Stomach (tissue), 19 donors: ENCODE results near the gene GIMD1. TPM values are rescaled to one million over a fixed set of nuclear protein-coding genes. Genes with fewer than 3 reads are reported as not detected.
"Not testable (repeated sequence)": the region's sequence is repeated elsewhere in the genome, so short reads cannot be mapped to it uniquely, and the experiment has no call there.

Experiments
- DNase-seq, 2 donors: peaks; one replicate each; pipeline versions ENCODE4 v3.0.0 to v3.0.0-alpha.2; 2013 to 2019
- H3K27ac ChIP-seq, 5 donors: fragments of 200-600 bp in 4 of 5; sonication (generic) in 4 of 5; one replicate each; pipeline ENCODE4 v1.5.1; 2013 to 2019; ENCODE audit warnings: mild to moderate bottlenecking in 1 of 5, moderate library complexity in 1 of 5
- H3K27me3 ChIP-seq, 3 donors: fragments of 200-600 bp; sonication (generic); one replicate each; pipeline ENCODE4 v1.5.1; 2017 to 2019; ENCODE audit warnings: mixed run types in 1 of 3
- H3K36me3 ChIP-seq, 4 donors: fragments of 200-600 bp; sonication (generic); 1 replicate in 3 of 4; 2 replicates in 1 of 4; pipeline ENCODE4 v1.5.1; 2016 to 2019
- H3K4me1 ChIP-seq, 4 donors: fragments of 200-600 bp; sonication (generic); one replicate each; pipeline ENCODE4 v1.5.1; 2016 to 2019
- H3K4me3 ChIP-seq, 4 donors: fragments of 200-600 bp; sonication (generic) in 3 of 4; one replicate each; pipeline ENCODE4 v1.5.1; 2016 to 2019; ENCODE audit warnings: mild to moderate bottlenecking in 1 of 4
- H3K9me3 ChIP-seq, 4 donors: fragments of 200-600 bp; sonication (generic); one replicate each; pipeline ENCODE4 v1.5.1; 2016 to 2019
- CTCF ChIP-seq, 7 experiments: fragments of 450-650 bp in 4 of 7; fragments of 200-600 bp in 3 of 7; sonication (generic) in 3 of 7; IDR thresholded peaks; one replicate each; pipeline ENCODE4 v1.5.1; 2016 to 2019; ENCODE audit warnings: antibody characterized with exemption in 7 of 7, control low read depth in 2 of 7, mild to moderate bottlenecking in 1 of 7
- EP300 ChIP-seq: sonication (generic); formaldehyde crosslinking; IDR thresholded peaks from one replicate; pipeline ENCODE4 v1.6.1; 2017; ENCODE audit warnings: antibody characterized with exemption
- POLR2A ChIP-seq, 4 donors: fragments of 450-650 bp; IDR thresholded peaks; one replicate each; pipeline ENCODE4 v1.6.1; 2016; ENCODE audit warnings: antibody characterized with exemption in 4 of 4, control low read depth in 2 of 4, mild to moderate bottlenecking in 1 of 4, moderate library complexity in 1 of 4
- POLR2AphosphoS5 ChIP-seq, 3 donors: sonication (generic); formaldehyde crosslinking; IDR thresholded peaks; one replicate each; pipeline ENCODE4 v1.6.1; 2016; ENCODE audit warnings: antibody characterized with exemption in 3 of 3
- WGBS, 5 donors: extraction: QIAGEN DNeasy Blood & Tissue Kit in 3 of 5; methylation state at CpG; one replicate each; pipeline versions ENCODE4 v1.1.5 to v1.1.7; 2013 to 2018; 5-methylcytosine and 5-hydroxymethylcytosine counted together
- intact Hi-C: fragments of 100-400 bp; cut with DNase I; formaldehyde crosslinking; loops from one replicate; pipeline ENCODE4 v1.15.1; 2023; ENCODE audit warnings: low total_unique reads
- long read RNA-seq, 10 donors: transcript quantifications; one replicate each; lab custom pipeline, GENCODE V29; 2026
- polyA plus RNA-seq, 3 donors: library from polyadenylated mRNA; stranded (reverse); fragments of 200-250 nt; gene quantifications; one replicate each; pipeline ENCODE4 v1.2.3, GENCODE V29; 2013
- total RNA-seq, 5 donors: library from RNA; depleted of rRNA; stranded (reverse); fragments of >200 nt; gene quantifications; one replicate each; pipeline versions ENCODE4 v1.1.0 to v1.2.3, GENCODE V29; 2014 to 2016
- donor health status: healthy with polysubstance abuse.
- donor health status: Bipolar disorder and iron deficiency.
- donor health status: healthy.

Gene GIMD1
- total RNA-seq (not detected), polyA plus RNA-seq (not detected)
- long read RNA-seq, donor 1 = 0 reads
- long read RNA-seq, donor 2 = 0 reads
- long read RNA-seq, donor 3 = 0 reads
- long read RNA-seq, donor 4 = 0 reads
- long read RNA-seq, donor 5 = 0 reads
- long read RNA-seq, donor 6 = 0 reads
- long read RNA-seq, donor 7 = 0 reads
- long read RNA-seq, donor 8 = 0 reads
- long read RNA-seq, donor 9 = 0 reads
- long read RNA-seq, donor 10 = 0 reads

GRCh38 chr4:106368678-106369077, at the start of gene GIMD1:
GIMD1 (minus strand) TSS chr4:106368778; CDS start chr4:106367435, 1,343 bp downstream.
- TF ChIP-seq CTCF (IDR thresholded peaks at IDR 0.05) (no peak), POLR2A (IDR thresholded peaks at IDR 0.05) (no peak), POLR2AphosphoS5 (IDR thresholded peaks at IDR 0.05) (no peak), EP300 (no peak)
- WGBS, 5 donors = 41 to 62% (median 49%) methylated on average over 5 of the region's 5 CpGs
- no peak within 1 kb of the TSS for H3K4me3 ChIP-seq
- H3K4me1 ChIP-seq = peaks cover 0 to 16% (median 0%) of the 10 kb centered on the region in 4 donors
- no peaks in the 10 kb centered on the region for H3K9me3 ChIP-seq
- no peak for DNase-seq
- H3K27me3 ChIP-seq = no peaks in the 10 kb centered on the region
- H3K36me3 ChIP-seq = no peaks in the 10 kb centered on the region
- intact Hi-C loops = no loop called here
- no peak within 1 kb of the TSS for H3K27ac ChIP-seq

GRCh38 chr4:106414366-106414765, 45.8 kb upstream of the GIMD1 start:
- no peak overlapping the region for H3K4me3 ChIP-seq
- DNase-seq = no peak
- intact Hi-C loops = no loop called here
- H3K36me3 ChIP-seq = no peaks in the 10 kb centered on the region
- no peaks in the 10 kb centered on the region for H3K9me3 ChIP-seq
- H3K4me1 ChIP-seq = no peaks in the 10 kb centered on the region
- H3K27me3 ChIP-seq = no peaks in the 10 kb centered on the region
- H3K27ac ChIP-seq = no peak overlapping the region
- TF ChIP-seq POLR2A (IDR thresholded peaks at IDR 0.05) (no peak), EP300 (no peak), CTCF (IDR thresholded peaks at IDR 0.05) (no peak), POLR2AphosphoS5 (IDR thresholded peaks at IDR 0.05) (no peak)

GRCh38 chr4:106409901-106410889, 41.6 kb upstream of the GIMD1 start:
- no peaks in the 10 kb centered on the region for H3K36me3 ChIP-seq
- no peak for DNase-seq
- WGBS, 5 donors = 85 to 90% (median 87%) methylated on average over 15 of the region's 15 CpGs
- no peaks in the 10 kb centered on the region for H3K4me1 ChIP-seq
- intact Hi-C loops = no loop called here
- no peak overlapping the region for H3K27ac ChIP-seq
- no peaks in the 10 kb centered on the region for H3K9me3 ChIP-seq
- TF ChIP-seq POLR2AphosphoS5 (IDR thresholded peaks at IDR 0.05) (no peak), POLR2A (IDR thresholded peaks at IDR 0.05) (no peak), EP300 (no peak), CTCF (IDR thresholded peaks at IDR 0.05) (no peak)
- no peaks in the 10 kb centered on the region for H3K27me3 ChIP-seq
- H3K4me3 ChIP-seq = no peak overlapping the region

GRCh38 chr4:106408004-106408403, 39.4 kb upstream of the GIMD1 start:
- H3K4me3 ChIP-seq, H3K36me3 ChIP-seq, intact Hi-C loops, H3K27me3 ChIP-seq, H3K9me3 ChIP-seq, H3K27ac ChIP-seq, DNase-seq, H3K4me1 ChIP-seq: not testable (repeated sequence)
- 41 to 54% (median 47%) methylated on average over 2 to 3 of the region's 3 CpGs for WGBS, 5 donors
